SK-N-SH (cell line): Measurements from ENCODE around the gene NOL4.

Source experiments
- CHD2 ChIP-seq: fragments of 150-350 bp; IDR thresholded peaks from 2 replicates; pipeline ENCODE4 v1.6.1; 2018; ENCODE audit warnings: low read length; ENCODE audit not compliant: partially characterized antibody
- CTCF ChIP-seq: fragments of 200-600 bp; sonication (generic); IDR thresholded peaks from 2 replicates; pipeline ENCODE4 v1.6.1; 2017; ENCODE audit warnings: antibody characterized with exemption, mild to moderate bottlenecking, moderate library complexity
- FOSL2 ChIP-seq: IDR thresholded peaks from 2 replicates; pipeline ENCODE4 v1.4.0; 2012; ENCODE audit warnings: low read depth, mild to moderate bottlenecking, moderate library complexity, borderline replicate concordance
- GABPA ChIP-seq: IDR thresholded peaks from 2 replicates; pipeline ENCODE4 v1.4.0; 2012; ENCODE audit warnings: low read depth, mild to moderate bottlenecking
- GATA2 ChIP-seq: sonication (generic); formaldehyde crosslinking; IDR thresholded peaks from 2 replicates; pipeline ENCODE4 v1.5.0; 2020; ENCODE audit warnings: mild to moderate bottlenecking, missing genetic modification reagents
- JUND ChIP-seq: IDR thresholded peaks from 2 replicates; pipeline ENCODE4 v1.4.0; 2012
- MAX ChIP-seq: IDR thresholded peaks from 2 replicates; pipeline ENCODE4 v1.4.0; 2012; ENCODE audit warnings: low read depth
- POLR2AphosphoS5 ChIP-seq: IDR thresholded peaks from 2 replicates; pipeline ENCODE4 v1.6.1; 2012; ENCODE audit warnings: low read depth, low read length
- RAD21 ChIP-seq: IDR thresholded peaks from 2 replicates; pipeline ENCODE4 v1.6.1; 2012; ENCODE audit warnings: mild to moderate bottlenecking, low read length
- SMC3 ChIP-seq: IDR thresholded peaks from 2 replicates; pipeline ENCODE4 v1.6.1; 2012; ENCODE audit warnings: low read depth, low read length, improper control_type of control experiment
- TAF1 ChIP-seq: IDR thresholded peaks from 2 replicates; pipeline ENCODE4 v1.6.1; 2012; ENCODE audit warnings: low read depth, mild to moderate bottlenecking, low read length, moderate library complexity, borderline replicate concordance

GRCh38 chr18:34258176-34258575, 33.5 kb upstream of the NOL4 start:
- TF ChIP-seq CTCF (no peak), SMC3 (no peak), JUND (no peak), GATA2 (no peak), TAF1 (no peak), FOSL2 (no peak), RAD21 (no peak), MAX (no peak), POLR2AphosphoS5 (no peak), CHD2 (no peak), GABPA (no peak)
